Neural progenitor cell (in vitro differentiated cells): ENCODE results near the gene ALDH18A1.

Experiments used
- CTCF ChIP-seq: fragments of 200-600 bp; sonication (generic); IDR thresholded peaks from 2 replicates; pipeline ENCODE4 v1.5.1; 2017; ENCODE audit warnings: antibody characterized with exemption, mild to moderate bottlenecking
- EZH2 ChIP-seq: fragments of 200-600 bp; sonication (generic); IDR thresholded peaks from 2 replicates; pipeline ENCODE4 v1.6.1; 2017; ENCODE audit warnings: antibody characterized with exemption, mild to moderate bottlenecking, moderate library complexity
- EZH2phosphoT487 ChIP-seq: fragments of 200-600 bp; sonication (generic); IDR thresholded peaks from 2 replicates; pipeline ENCODE4 v1.6.1; 2017; ENCODE audit warnings: antibody characterized with exemption

GRCh38 chr10:95660283-95660682, 3.8 kb upstream of the ALDH18A1 start:
- TF ChIP-seq CTCF, result no peak
- no peak for TF ChIP-seq EZH2
- no peak for TF ChIP-seq EZH2phosphoT487
